Spinal cord (tissue), 10 donors: ENCODE measurements around the gene ACSS3. TPM values are rescaled to one million over a fixed set of nuclear protein-coding genes. Genes with fewer than 3 reads are reported as not detected.

Experiments
- DNase-seq, 6 donors: peaks; one replicate each; pipeline versions ENCODE4 v3.0.0 to v3.0.0-alpha.2; 2013 to 2015; ENCODE audit warnings: low spot score in 6 of 6, low read depth in 4 of 6
- H3K27ac ChIP-seq: one replicate; pipeline ENCODE4 v1.5.1; 2013; ENCODE audit warnings: low read depth, low read length, control low read depth
- H3K27me3 ChIP-seq: one replicate; pipeline ENCODE4 v1.6.1; 2013; ENCODE audit warnings: low read length; ENCODE audit not compliant: control insufficient read depth, insufficient read depth
- H3K36me3 ChIP-seq: one replicate; pipeline ENCODE4 v1.6.1; 2013; ENCODE audit warnings: low read length; ENCODE audit not compliant: control insufficient read depth, insufficient read depth
- H3K4me1 ChIP-seq: one replicate; pipeline ENCODE4 v1.6.1; 2013; ENCODE audit warnings: low read length; ENCODE audit not compliant: control insufficient read depth, insufficient read depth
- H3K4me3 ChIP-seq: one replicate; pipeline ENCODE4 v1.5.1; 2013; ENCODE audit warnings: low read depth, low read length, control low read depth
- H3K9me3 ChIP-seq: one replicate; pipeline ENCODE4 v1.6.1; 2013; ENCODE audit warnings: low read length; ENCODE audit not compliant: control insufficient read depth, insufficient read depth
- WGBS: methylation state at CpG from one replicate; pipeline ENCODE4 v1.1.5; 2013; ENCODE audit warnings: missing lambda C conversion rate; ENCODE audit not compliant: insufficient coverage; 5-methylcytosine and 5-hydroxymethylcytosine counted together
- polyA plus RNA-seq, 2 donors: library from polyadenylated mRNA; unstranded; fragments of 120-200 nt; gene quantifications; one replicate each; pipeline ENCODE4 v1.2.1, GENCODE V29; 2013; ENCODE audit not compliant: insufficient read length in 2 of 2
- total RNA-seq, 2 donors: library from RNA; depleted of rRNA in 1 of 2; stranded (reverse); fragments of 120-200 nt in 1 of 2; fragments of >200 nt in 1 of 2; gene quantifications; one replicate each; pipeline versions ENCODE4 v1.2.3 to v1.2.4, GENCODE V29; 2013 to 2014
- donor health status: healthy.

The ACSS3 gene
- total and polyA plus RNA-seq, 4 donors, result 8.7 to 32.1 (median 18.3) TPM

DNA sequence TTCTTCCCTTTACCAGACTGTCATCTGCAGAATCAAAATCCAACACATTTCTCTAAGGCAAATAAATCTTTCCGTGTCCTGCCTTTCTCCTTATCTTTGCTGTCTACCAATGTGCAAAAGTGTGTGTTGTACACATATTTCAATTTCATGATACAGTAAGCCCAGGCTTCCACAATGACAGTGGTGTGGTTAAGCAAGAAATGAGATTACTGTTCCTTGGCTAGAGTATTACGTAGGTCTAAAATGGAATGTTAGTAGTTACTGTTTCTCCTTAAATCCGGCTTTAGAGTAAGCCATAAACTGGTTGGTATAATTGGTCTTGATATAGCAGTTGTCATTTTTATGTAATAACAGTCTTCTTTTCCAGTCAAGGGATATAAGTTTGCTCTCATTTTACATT, 82.0 kb downstream of the ACSS3 start:
- H3K4me3 ChIP-seq, result no peak overlapping the region
- no peaks in the 10 kb centered on the region for H3K9me3 ChIP-seq
- peaks cover 4% of the 10 kb centered on the region for H3K36me3 ChIP-seq
- H3K4me1 ChIP-seq, result no peaks in the 10 kb centered on the region
- H3K27ac ChIP-seq, result no peak overlapping the region
- no peaks in the 10 kb centered on the region for H3K27me3 ChIP-seq
- WGBS, result no CpG with 5 or more reads among the region's 3 CpGs
- DNase-seq, result no peak

- H3K36me3 ChIP-seq, result peaks cover 4% of the 10 kb centered on the region
- H3K27ac ChIP-seq, result no peak overlapping the region
- no peaks in the 10 kb centered on the region for H3K9me3 ChIP-seq
- H3K4me3 ChIP-seq, result no peak overlapping the region
- DNase-seq, result no peak
- no peaks in the 10 kb centered on the region for H3K27me3 ChIP-seq
- 96% methylated on average over 5 of the region's 5 CpGs for WGBS
- H3K4me1 ChIP-seq, result no peaks in the 10 kb centered on the region
These were observed 83.8 kb downstream of the ACSS3 start for GRCh38 chr12:81161680-81162079.

GRCh38 chr12:81162391-81163136, 84.7 kb downstream of the ACSS3 start:
- no peak for DNase-seq
- H3K4me3 ChIP-seq, result no peak overlapping the region
- no peaks in the 10 kb centered on the region for H3K27me3 ChIP-seq
- no peaks in the 10 kb centered on the region for H3K9me3 ChIP-seq
- WGBS, result 93% methylated on average over 4 of the region's 4 CpGs
- H3K4me1 ChIP-seq, result no peaks in the 10 kb centered on the region
- H3K36me3 ChIP-seq, result peaks cover 4% of the 10 kb centered on the region
- H3K27ac ChIP-seq, result no peak overlapping the region

DNA sequence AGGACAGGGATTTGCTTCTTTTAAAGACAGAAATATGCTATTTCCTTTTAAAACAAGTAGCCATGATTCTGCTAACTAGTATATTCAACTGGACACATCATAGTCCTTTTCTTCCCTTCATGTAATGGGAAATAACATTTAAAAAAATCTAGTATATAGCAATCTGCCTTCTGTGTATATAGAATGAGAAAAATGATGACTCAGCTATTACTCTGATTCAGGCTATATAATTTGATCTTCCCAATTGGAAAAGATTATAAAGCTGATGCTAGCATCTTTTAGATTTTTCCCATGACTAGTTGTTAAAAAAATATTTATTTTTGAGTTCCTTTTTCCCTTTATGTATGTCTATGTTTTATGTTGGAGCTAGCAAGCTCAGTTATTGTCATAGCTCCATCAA, 86.9 kb downstream of the ACSS3 start:
- H3K27me3 ChIP-seq, result no peaks in the 10 kb centered on the region
- H3K36me3 ChIP-seq, result peaks cover 4% of the 10 kb centered on the region
- H3K27ac ChIP-seq, result no peak overlapping the region
- no peaks in the 10 kb centered on the region for H3K4me1 ChIP-seq
- no peak overlapping the region for H3K4me3 ChIP-seq
- H3K9me3 ChIP-seq, result no peaks in the 10 kb centered on the region
- no peak for DNase-seq

DNA sequence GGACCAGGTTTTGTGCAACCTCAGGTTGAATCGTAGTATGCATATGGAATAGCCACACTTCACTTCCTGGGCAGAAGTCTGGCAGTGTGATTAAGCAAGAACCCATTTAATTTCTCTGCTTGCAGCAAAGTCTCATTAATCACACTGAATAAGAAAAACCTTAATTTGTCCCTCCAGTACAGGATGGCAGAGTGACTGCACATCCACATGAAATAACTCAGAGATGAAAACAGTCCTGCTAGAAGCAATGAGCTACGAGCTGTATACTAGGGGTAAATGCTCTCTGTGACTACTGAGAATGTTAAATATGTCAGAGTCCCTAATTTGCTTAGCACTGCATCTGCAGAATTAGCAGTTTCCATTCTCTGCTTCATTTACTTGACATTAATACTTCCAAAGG, 88.9 kb downstream of the ACSS3 start:
- no peak overlapping the region for H3K27ac ChIP-seq
- H3K9me3 ChIP-seq, result no peaks in the 10 kb centered on the region
- DNase-seq, result peak in 1 of 6 donors; percentile 58
- no peaks in the 10 kb centered on the region for H3K27me3 ChIP-seq
- H3K4me3 ChIP-seq, result no peak overlapping the region
- H3K4me1 ChIP-seq, result no peaks in the 10 kb centered on the region
- WGBS, result 56% methylated on average over 1 of the region's 2 CpGs
- peaks cover under 1% of the 10 kb centered on the region for H3K36me3 ChIP-seq

DNA sequence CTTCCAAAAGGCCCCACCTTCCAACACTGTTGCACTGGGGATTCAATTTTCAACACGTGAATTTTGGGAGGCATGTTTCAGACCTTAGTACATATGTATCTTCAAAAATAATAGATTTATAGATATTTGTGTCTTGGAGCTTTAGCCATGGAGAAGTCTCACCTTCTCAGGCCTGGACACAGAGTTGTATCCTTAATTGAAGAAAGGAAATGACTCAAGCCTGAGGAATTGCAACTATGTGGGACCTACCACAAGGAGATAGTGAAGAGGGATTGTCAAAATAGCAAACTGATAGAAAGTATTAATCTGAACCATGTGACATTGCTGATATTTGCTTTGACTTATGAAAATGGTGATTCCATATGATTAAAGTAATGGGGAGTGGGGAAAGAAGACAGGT, 89.8 kb downstream of the ACSS3 start:
- Histone ChIP-seq H3K9me3 (no peaks in the 10 kb centered on the region), H3K27me3 (no peaks in the 10 kb centered on the region), H3K36me3 (no peaks in the 10 kb centered on the region), H3K4me3 (no peak overlapping the region), H3K4me1 (no peaks in the 10 kb centered on the region), H3K27ac (no peak overlapping the region)
- no peak for DNase-seq
- WGBS, result no CpG with 5 or more reads among the region's 1 CpG

DNA sequence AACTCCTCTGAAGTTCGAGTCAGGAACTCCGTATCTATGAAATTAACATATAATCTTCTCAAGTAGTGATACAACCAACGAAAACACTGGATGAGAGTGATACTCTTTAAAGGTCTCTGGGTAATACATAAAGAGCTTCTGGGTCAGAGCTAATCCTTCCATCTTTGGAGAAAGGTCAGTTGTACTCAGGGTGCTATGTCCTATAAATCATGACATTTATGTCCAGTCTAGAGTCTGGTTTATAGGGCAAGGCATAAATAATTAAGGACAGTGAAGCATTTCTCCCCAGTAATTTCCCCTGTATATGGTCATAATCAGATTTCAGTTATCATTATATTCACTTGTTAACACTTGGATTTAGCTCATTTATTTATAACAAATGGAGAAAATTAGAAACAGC, 90.6 kb downstream of the ACSS3 start:
- no peak for DNase-seq
- Histone ChIP-seq H3K9me3 (no peaks in the 10 kb centered on the region), H3K4me1 (no peaks in the 10 kb centered on the region), H3K4me3 (no peak overlapping the region), H3K36me3 (no peaks in the 10 kb centered on the region), H3K27ac (no peak overlapping the region), H3K27me3 (no peaks in the 10 kb centered on the region)
- WGBS, result no CpG with 5 or more reads among the region's 3 CpGs

DNA sequence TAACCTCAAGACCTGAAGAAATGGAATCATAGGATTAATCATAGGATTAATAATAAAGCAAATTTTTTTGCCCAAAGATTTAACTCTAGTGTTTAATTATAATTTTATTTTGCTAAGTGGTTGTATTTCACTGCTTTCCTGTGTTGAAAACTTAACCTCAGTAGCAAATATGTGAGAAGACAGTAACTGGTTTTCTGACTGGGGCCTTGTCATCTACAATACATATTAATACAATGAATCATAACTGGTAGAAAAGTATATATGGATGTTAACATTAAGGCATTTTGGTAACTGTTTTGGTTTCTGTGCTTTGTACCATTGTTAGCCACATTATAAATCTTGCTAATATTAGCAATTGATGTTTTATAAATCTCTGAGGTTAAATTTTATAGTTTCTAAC, 92.2 kb downstream of the ACSS3 start:
- DNase-seq, result no peak
- Histone ChIP-seq H3K27me3 (no peaks in the 10 kb centered on the region), H3K36me3 (no peaks in the 10 kb centered on the region), H3K9me3 (no peaks in the 10 kb centered on the region), H3K4me1 (no peaks in the 10 kb centered on the region), H3K27ac (no peak overlapping the region), H3K4me3 (no peak overlapping the region)

- no CpG with 5 or more reads among the region's 2 CpGs for WGBS
- no peak for DNase-seq
- H3K36me3 ChIP-seq, result no peaks in the 10 kb centered on the region
These were observed 95.0 kb downstream of the ACSS3 start for GRCh38 chr12:81172851-81173250.

GRCh38 chr12:81174664-81175063, 96.8 kb downstream of the ACSS3 start:
- DNase-seq, result peak in 3 of 6 donors; percentile 4 to 77 (median 54)

More at GRCh38 chr12:81172851-81173250, 95.0 kb downstream of the ACSS3 start:
- Histone ChIP-seq H3K27ac (no peak overlapping the region), H3K27me3 (no peaks in the 10 kb centered on the region), H3K9me3 (peaks cover 3% of the 10 kb centered on the region), H3K4me1 (no peaks in the 10 kb centered on the region), H3K4me3 (no peak overlapping the region)

More at GRCh38 chr12:81174664-81175063, 96.8 kb downstream of the ACSS3 start:
- Histone ChIP-seq H3K27ac (no peak overlapping the region), H3K4me1 (no peaks in the 10 kb centered on the region), H3K27me3 (no peaks in the 10 kb centered on the region), H3K9me3 (peaks cover 6% of the 10 kb centered on the region), H3K4me3 (no peak overlapping the region), H3K36me3 (no peaks in the 10 kb centered on the region)
- WGBS, result no CpG with 5 or more reads among the region's 4 CpGs
